ENCODE results near the gene COLGALT1. TPM values are rescaled to one million over a fixed set of nuclear protein-coding genes. Genes with fewer than 3 reads are reported as not detected.

COLGALT1 gene
- total and polyA plus RNA-seq, 9 of the 15 experiments (the other 6 are each of a cell fraction or from before 2014, with no cell fraction given), result 4.9 to 119 (median 82.6) TPM

GRCh38 chr19:17553256-17553655 is 2.2 kb upstream of the COLGALT1 start (continued):
- TF ChIP-seq TFAP4 (CRISPR knock-in tag; IDR thresholded peaks at IDR 0.05; ENCODE audit: borderline replicate concordance), result peak; percentile 63
- no peak for TF ChIP-seq MTA2 (IDR thresholded peaks at IDR 0.05; ENCODE audit: low read depth)
- no peak for TF ChIP-seq ZNF668 (CRISPR knock-in tag; IDR thresholded peaks at IDR 0.05)
- no peak for TF ChIP-seq NCOA6 (IDR thresholded peaks at IDR 0.05)
- TF ChIP-seq L3MBTL2 (IDR thresholded peaks at IDR 0.05), result 0 out of 2 replicates have a peak, but pooled peaks have one; percentile 11
- TF ChIP-seq MTA3 (IDR thresholded peaks at IDR 0.05; ENCODE audit: borderline replicate concordance), result 0 out of 2 replicates have a peak, but pooled peaks have one; percentile 44
- no peak for TF ChIP-seq ZNF224 (CRISPR knock-in tag; IDR thresholded peaks at IDR 0.05)
- TF ChIP-seq UBTF (IDR thresholded peaks at IDR 0.05; ENCODE audit: borderline replicate concordance in 1 of 2, low read depth in 2 of 2, low read length in 2 of 2), result 0 out of 4 replicates have a peak, but pooled peaks of 1 of the 2 experiments have one; percentile 34
- no peak for TF ChIP-seq CHD7 (IDR thresholded peaks at IDR 0.05; ENCODE audit: low read depth, low read length)
- peak; percentile 10; the same call in 1 of the 2 replicates for TF ChIP-seq ZNF384 (IDR thresholded peaks at IDR 0.05; ENCODE audit: low read depth, low read length)

Measured in K562 (cell line).